GM18499 (cell line): ENCODE measurements around the gene HSPA1A.
A peak's percentile ranks its signal among the peaks of the same experiment; 100 is the strongest.
"Not testable (repeated sequence)": the region's sequence is repeated elsewhere in the genome, so short reads cannot be mapped to it uniquely, and the experiment has no call there.

Experiments used
- ATAC-seq: cut with Tn5 transposase; IDR thresholded peaks from one replicate; pipeline ENCODE4 v1.9.1; 2021; ENCODE audit warnings: moderate number of reproducible peaks; ENCODE audit not compliant: insufficient read depth, unreplicated experiment

HSPA1A gene

GRCh38 chr6:31861150-31861549 is 45.8 kb downstream of the HSPA1A start:
- ATAC-seq, result no peak

- no peak for ATAC-seq
Measured at GRCh38 chr6:31861919-31862343, 46.6 kb downstream of the HSPA1A start.

GRCh38 chr6:31862344-31863235 is 47.2 kb downstream of the HSPA1A start, which contains the start of gene NEU1:
TSS of gene NEU1 (minus strand) at chr6:31862821. CDS start at chr6:31862776, 45 bp downstream.
- peak; percentile 70 for ATAC-seq

GRCh38 chr6:31864123-31864562 is 48.8 kb downstream of the HSPA1A start:
- not testable (repeated sequence) for ATAC-seq

GRCh38 chr6:31864818-31865204 is 49.5 kb downstream of the HSPA1A start:
- ATAC-seq, result no peak

GRCh38 chr6:31865205-31866118 is 50.1 kb downstream of the HSPA1A start:
- no peak for ATAC-seq
